Heart left ventricle (tissue), 16 donors: ENCODE results near the gene C3orf52. TPM values are rescaled to one million over a fixed set of nuclear protein-coding genes. Genes with fewer than 3 reads are reported as not detected.

Source experiments
- ATAC-seq, 4 donors: fragments of 200-7000 bp; cut with Tn5 transposase; one replicate each; pipeline ENCODE4 v1.9.1; 2020 to 2022; ENCODE audit warnings: moderate library complexity in 4 of 4, mild to moderate bottlenecking in 3 of 4, moderate number of reproducible peaks in 1 of 4
- DNase-seq, 5 donors: peaks; one replicate each; pipeline ENCODE4 v3.0.0-alpha.2; 2020
- H3K27ac ChIP-seq, 12 donors: fragments of 200-600 bp; sonication (generic) in 4 of 12; one replicate each; pipeline versions ENCODE4 v1.5.0 to v1.8.0; 2016 to 2022; ENCODE audit warnings: mild to moderate bottlenecking in 2 of 12
- H3K27me3 ChIP-seq, 9 donors: fragments of 200-600 bp; sonication (generic) in 2 of 9; one replicate each; pipeline versions ENCODE4 v1.5.1 to v1.8.0; 2016 to 2022; ENCODE audit warnings: mild to moderate bottlenecking in 3 of 9
- H3K36me3 ChIP-seq, 9 donors: fragments of 200-600 bp; sonication (generic) in 2 of 9; one replicate each; pipeline versions ENCODE4 v1.5.0 to v1.8.0; 2018 to 2022; ENCODE audit warnings: mild to moderate bottlenecking in 2 of 9
- H3K4me1 ChIP-seq, 12 donors: fragments of 200-600 bp; sonication (generic) in 4 of 12; one replicate each; pipeline versions ENCODE4 v1.5.0 to v1.8.0; 2016 to 2022; ENCODE audit warnings: mild to moderate bottlenecking in 3 of 12
- H3K4me3 ChIP-seq, 12 donors: fragments of 200-600 bp; sonication (generic) in 4 of 12; one replicate each; pipeline versions ENCODE4 v1.5.0 to v1.8.0; 2017 to 2022; ENCODE audit warnings: mild to moderate bottlenecking in 9 of 12, moderate library complexity in 4 of 12
- H3K9me3 ChIP-seq, 12 donors: fragments of 200-600 bp; sonication (generic) in 4 of 12; one replicate each; pipeline versions ENCODE4 v1.5.0 to v1.8.0; 2016 to 2022; ENCODE audit warnings: mild to moderate bottlenecking in 1 of 12
- POLR2A ChIP-seq, 2 donors: fragments of 450-650 bp; IDR thresholded peaks; one replicate each; pipeline ENCODE4 v1.6.1; 2017; ENCODE audit warnings: antibody characterized with exemption in 2 of 2, mild to moderate bottlenecking in 2 of 2, moderate library complexity in 2 of 2
- WGBS, 4 donors: extraction: QIAGEN DNeasy Blood & Tissue Kit in 2 of 4; methylation state at CpG; one replicate each; pipeline versions ENCODE4 v1.1.5 to v1.1.7; 2013 to 2018; 5-methylcytosine and 5-hydroxymethylcytosine counted together
- intact Hi-C, 10 donors: fragments of 100-400 bp; cut with DNase I; formaldehyde crosslinking; loops; one replicate each; pipeline versions ENCODE4 v1.11.1 to v1.14.2; 2022
- polyA plus RNA-seq, 2 donors: library from polyadenylated mRNA; stranded (reverse); fragments of 200-250 nt; gene quantifications; one replicate each; pipeline ENCODE4 v1.2.3, GENCODE V29; 2013
- total RNA-seq, 9 donors: library from RNA; depleted of rRNA in 2 of 9; stranded (reverse); fragments of >200 nt in 2 of 9; fragmentation: NEBNext Ultra II Directional in 3 of 9; extraction: Animal tissue kit (Norgen Biotek cat#: 25700) in 3 of 9; gene quantifications; one replicate each; pipeline versions ENCODE4 v1.1.0 to v1.2.4, GENCODE V29; 2016 to 2023
- TF ChIP-seq, protein P1 (sequence below), 12 donors: fragments of 200-600 bp; sonication (generic) in 4 of 12; IDR thresholded peaks; one replicate each; pipeline versions ENCODE4 v1.5.0 to v1.8.0; 2018 to 2022; ENCODE audit warnings: antibody characterized with exemption in 12 of 12, mild to moderate bottlenecking in 5 of 12
- donor health status: ischemic (EF 13 %, LVEDD 7.1; RV severe dilation, severe dysfunction).
- donor health status: healthy with polysubstance abuse.
- donor health status: DM: no; HTN: yes; CAD: no.
- donor health status: DM: no; HTN: no; CAD: no.
- donor health status: ischemic (EF 25% LVEDD 6.9; RV normal size, moderate dysfunction).
- donor health status: ischemic (EF 25% LVEDD 5.7; RV mildly dilated, moderate dysfunction).
- donor health status: healthy.
- donor health status: DM: yes; HTN: yes; CAD: no.
- donor health status: ischemic (EF 35%, LVEDD 5.7; RV mildly dilated, moderate dysfunction).
- donor health status: nonischemic (EF 11% LVEDD 7.7; RV severe dilation, severe dysfunction).
- donor health status: DM: yes; HTN: yes; CAD: no.
- donor health status: PGD.
- donor health status: ischemic (EF 29% LVEDD 5.4; RV normal size, mild dysfunction).
- donor health status: nonischemic (EF 23%, LVEDD 6.1; RV moderate dilation, normal function).

The C3orf52 gene
- total and polyA plus RNA-seq, 11 donors: 1.4 to 9.6 (median 4.9) TPM

DNA sequence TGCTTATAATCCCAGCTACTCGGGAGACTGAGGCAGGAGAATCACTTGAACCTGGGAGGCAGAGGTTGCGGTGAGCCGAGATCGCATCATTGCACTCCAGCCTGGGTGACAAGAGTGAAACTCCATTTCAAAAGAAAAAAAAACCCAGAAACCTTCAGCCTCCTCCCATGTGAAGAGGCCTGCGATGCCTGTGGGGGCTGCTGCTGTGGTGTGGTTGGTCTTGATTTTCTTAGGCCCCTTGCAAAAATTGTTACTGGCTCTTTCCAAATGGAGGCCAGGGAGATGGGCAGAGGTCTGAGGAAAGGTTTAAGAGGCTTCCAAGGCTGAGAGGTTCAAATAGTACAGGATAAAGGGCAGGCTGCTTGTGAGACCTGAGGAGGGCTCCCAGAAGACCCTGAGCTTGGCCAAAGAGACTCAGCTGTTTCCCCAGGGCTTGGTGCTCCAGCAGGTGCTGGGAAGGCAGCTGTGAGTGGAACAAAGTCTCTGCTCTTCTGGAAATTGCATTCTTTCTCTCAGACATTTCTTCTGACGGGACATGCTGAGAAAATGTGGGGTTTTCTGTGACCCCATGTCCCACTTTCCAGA is 28.5 kb downstream of the C3orf52 start:
- H3K36me3 ChIP-seq: peaks cover 0 to 13% (median 0%) of the 10 kb centered on the region in 9 donors
- WGBS, 4 donors: 91 to 96% (median 93%) methylated on average over 6 of the region's 6 CpGs
- no peaks in the 10 kb centered on the region for H3K9me3 ChIP-seq
- ATAC-seq (no peak), DNase-seq (no peak)
- no peaks in the 10 kb centered on the region for H3K27me3 ChIP-seq
- H3K4me1 ChIP-seq: peaks cover 0 to 36% (median 9%) of the 10 kb centered on the region in 12 donors
- intact Hi-C loops: loop anchor here in 9 of 10 donors (5.0 to 10.0 kb wide), 5 partner anchors 170 to 420 kb away; partner anchors contain the start of gene SLC9C1 (in 1 of the 9)
- TF ChIP-seq POLR2A (IDR thresholded peaks at IDR 0.05): no peak
- TF ChIP-seq, protein P1, sequence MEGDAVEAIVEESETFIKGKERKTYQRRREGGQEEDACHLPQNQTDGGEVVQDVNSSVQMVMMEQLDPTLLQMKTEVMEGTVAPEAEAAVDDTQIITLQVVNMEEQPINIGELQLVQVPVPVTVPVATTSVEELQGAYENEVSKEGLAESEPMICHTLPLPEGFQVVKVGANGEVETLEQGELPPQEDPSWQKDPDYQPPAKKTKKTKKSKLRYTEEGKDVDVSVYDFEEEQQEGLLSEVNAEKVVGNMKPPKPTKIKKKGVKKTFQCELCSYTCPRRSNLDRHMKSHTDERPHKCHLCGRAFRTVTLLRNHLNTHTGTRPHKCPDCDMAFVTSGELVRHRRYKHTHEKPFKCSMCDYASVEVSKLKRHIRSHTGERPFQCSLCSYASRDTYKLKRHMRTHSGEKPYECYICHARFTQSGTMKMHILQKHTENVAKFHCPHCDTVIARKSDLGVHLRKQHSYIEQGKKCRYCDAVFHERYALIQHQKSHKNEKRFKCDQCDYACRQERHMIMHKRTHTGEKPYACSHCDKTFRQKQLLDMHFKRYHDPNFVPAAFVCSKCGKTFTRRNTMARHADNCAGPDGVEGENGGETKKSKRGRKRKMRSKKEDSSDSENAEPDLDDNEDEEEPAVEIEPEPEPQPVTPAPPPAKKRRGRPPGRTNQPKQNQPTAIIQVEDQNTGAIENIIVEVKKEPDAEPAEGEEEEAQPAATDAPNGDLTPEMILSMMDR (IDR thresholded peaks at IDR 0.05): no peak
- no peak overlapping the region for H3K4me3 ChIP-seq
- H3K27ac ChIP-seq: no peak overlapping the region

DNA sequence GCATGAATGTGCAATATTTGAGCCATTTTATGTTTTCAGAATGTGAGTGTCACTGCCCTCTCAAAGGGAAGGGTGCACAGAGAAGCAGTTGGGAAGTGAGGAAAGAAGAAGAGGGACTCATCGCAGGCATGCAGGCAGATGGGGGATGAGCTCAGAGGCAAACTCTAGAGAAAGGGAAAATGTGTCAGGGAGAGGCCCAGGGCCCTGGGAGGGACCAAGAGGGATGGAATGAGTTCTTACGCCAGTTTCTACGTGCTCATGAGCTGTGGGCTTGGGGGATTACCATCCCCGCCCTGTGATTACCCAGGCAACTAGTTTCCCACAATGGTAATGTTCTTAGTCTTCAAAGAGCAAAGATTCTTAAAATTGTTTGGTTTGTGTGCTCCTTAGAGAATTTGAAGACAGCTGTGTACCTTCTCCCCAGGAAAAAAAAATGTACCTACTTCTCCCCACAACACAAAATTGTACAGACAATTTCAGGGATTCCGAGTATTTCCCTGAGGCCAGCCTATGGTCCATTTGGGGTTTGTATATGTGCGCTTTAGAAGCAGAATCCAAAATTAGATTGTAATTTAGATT is 29.1 kb downstream of the C3orf52 start:
- WGBS, 4 donors: 81 to 90% (median 87%) methylated on average over 6 of the region's 6 CpGs
- Histone ChIP-seq H3K4me1 (peaks cover 0 to 42% (median 9%) of the 10 kb centered on the region in 12 donors), H3K9me3 (no peaks in the 10 kb centered on the region), H3K27me3 (no peaks in the 10 kb centered on the region), H3K36me3 (peaks cover 0 to 9% (median 0%) of the 10 kb centered on the region in 9 donors), H3K27ac (no peak overlapping the region), H3K4me3 (no peak overlapping the region)
- DNase-seq (no peak), ATAC-seq (no peak)
- TF ChIP-seq POLR2A (IDR thresholded peaks at IDR 0.05): no peak
- TF ChIP-seq, protein P1 (IDR thresholded peaks at IDR 0.05): no peak
- intact Hi-C loops: loop anchor here in 6 of 10 donors (5.0 to 10.0 kb wide), 3 partner anchors 170 to 420 kb away; partner anchors contain the start of gene SLC9C1 (in 1 of the 6)

DNA sequence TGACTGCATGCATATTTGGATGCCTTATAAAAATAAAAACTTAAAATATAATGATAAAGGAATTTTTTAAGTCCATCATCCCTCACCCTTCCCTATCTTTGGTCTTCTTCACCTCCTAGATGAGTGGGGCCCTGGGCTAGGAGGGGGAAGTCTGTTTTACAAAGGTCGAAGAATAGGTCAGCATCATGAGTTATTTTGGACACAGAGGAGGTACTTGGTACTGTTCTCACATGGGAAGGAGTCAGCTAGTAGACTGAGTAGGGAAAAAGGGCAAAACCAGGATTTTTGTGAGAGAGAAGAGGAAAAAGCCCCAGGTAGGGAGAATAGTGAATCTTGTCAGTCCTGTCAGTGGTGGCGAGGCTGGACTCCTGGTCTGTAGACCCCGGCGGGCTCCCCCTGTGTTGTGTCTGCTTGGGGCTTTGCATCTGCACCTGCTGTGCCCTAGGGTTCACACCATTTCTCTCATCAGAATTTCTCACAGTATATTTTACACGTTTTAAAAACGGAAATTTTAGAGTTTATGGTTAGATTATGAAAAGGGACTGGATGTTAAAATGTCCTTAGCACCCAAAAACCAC is 29.7 kb downstream of the C3orf52 start:
- Histone ChIP-seq H3K27ac (peak overlapping the region in 1 of 12 donors; percentile 55), H3K4me3 (no peak overlapping the region), H3K9me3 (no peaks in the 10 kb centered on the region), H3K36me3 (peaks cover 0 to 8% (median 0%) of the 10 kb centered on the region in 9 donors), H3K4me1 (peaks cover 0 to 48% (median 9%) of the 10 kb centered on the region in 12 donors), H3K27me3 (no peaks in the 10 kb centered on the region)
- 69 to 84% (median 76%) methylated on average over 6 of the region's 6 CpGs for WGBS, 4 donors
- DNase-seq: no peak
- intact Hi-C loops: loop anchor here in 6 of 10 donors (5.0 to 10.0 kb wide), 3 partner anchors 169 to 419 kb away; partner anchors contain the start of gene SLC9C1 (in 1 of the 6)
- no peak for ATAC-seq
- TF ChIP-seq, protein P1 (IDR thresholded peaks at IDR 0.05): no peak
- TF ChIP-seq POLR2A (IDR thresholded peaks at IDR 0.05): no peak

DNA sequence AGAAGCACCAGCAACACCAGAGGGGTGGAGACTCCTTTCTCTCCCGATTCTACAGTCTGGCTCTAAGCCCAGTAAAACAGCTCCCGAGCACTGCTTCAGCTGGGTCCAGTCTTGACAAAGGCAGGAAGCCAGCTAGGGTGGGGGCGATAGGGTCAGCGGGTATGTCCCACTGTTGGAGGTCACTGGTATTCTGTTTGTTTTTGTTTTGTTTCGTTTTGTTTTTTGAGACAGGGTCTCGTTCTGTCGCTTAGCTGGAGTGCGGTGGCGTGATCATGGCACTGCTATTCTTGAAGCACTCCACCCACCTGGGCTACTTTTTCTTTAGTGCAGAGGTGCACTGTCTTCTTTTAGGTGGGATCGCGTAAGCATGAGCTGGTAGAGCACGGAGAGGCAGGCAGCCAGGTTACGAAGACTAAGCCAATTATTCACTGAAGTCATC is 30.6 kb downstream of the C3orf52 start:
- peak in 3 of 4 donors; percentile 49 to 69 (median 59) for ATAC-seq
- H3K4me3 ChIP-seq: peak overlapping the region in 9 of 12 donors; percentile 31 to 52 (median 41)
- H3K4me1 ChIP-seq: peaks cover 0 to 48% (median 9%) of the 10 kb centered on the region in 12 donors
- H3K36me3 ChIP-seq: peaks cover 0 to 8% (median 0%) of the 10 kb centered on the region in 9 donors
- H3K9me3 ChIP-seq: no peaks in the 10 kb centered on the region
- no peaks in the 10 kb centered on the region for H3K27me3 ChIP-seq
- intact Hi-C loops: loop anchor here in 6 of 10 donors (5.0 to 10.0 kb wide), 3 partner anchors 168 to 418 kb away; partner anchors contain the start of gene SLC9C1 (in 1 of the 6)
- peak overlapping the region in 6 of 12 donors; percentile 24 to 55 (median 48) for H3K27ac ChIP-seq
- WGBS, 4 donors: 47 to 61% (median 50%) methylated on average over 13 of the region's 13 CpGs
- peak in 4 of 5 donors; percentile 31 to 57 (median 46) for DNase-seq
- TF ChIP-seq, protein P1 (IDR thresholded peaks at IDR 0.05): no peak
- TF ChIP-seq POLR2A (IDR thresholded peaks at IDR 0.05): no peak
